Caco-2 (cell line): ENCODE data around the gene DLST. TPM values are rescaled to one million over a fixed set of nuclear protein-coding genes. Genes with fewer than 3 reads are reported as not detected.

Source experiments
- BruUV-seq: library from RNA; stranded (reverse); fragments of 400-500 nt; replicated peaks from 2 replicates; lab custom pipeline; 2021; lab: Mats Ljungman, UMichigan
- CTCF ChIA-PET: fragments of 300-600 bp; sonication (Branson Sonifier 250); formaldehyde crosslinking; loops from one replicate; lab custom pipeline; 2022; ENCODE audit warnings: antibody characterized with exemption; lab: Charles Lee
- POLR2A ChIA-PET: fragments of 300-600 bp; sonication (Branson Sonifier 250); formaldehyde crosslinking; loops from one replicate; lab custom pipeline; 2022; ENCODE audit warnings: antibody characterized with exemption; lab: Charles Lee
- DNase-seq, 2 experiments: peaks; one replicate each; pipeline versions ENCODE4 v3.0.0 to v3.0.0-alpha.2; 2020 to 2022
- H3K27me3 ChIP-seq: replicated peaks from 2 replicates; pipeline ENCODE4 v1.6.0; 2011; ENCODE audit warnings: low read length; ENCODE audit not compliant: control insufficient read depth, insufficient read depth
- H3K36me3 ChIP-seq: 2 replicates; pipeline ENCODE4 v1.5.1; 2011; ENCODE audit warnings: low read length; ENCODE audit not compliant: control insufficient read depth, insufficient read depth
- H3K4me1 ChIP-seq: fragments of 250-450 bp; sonication (Bioruptor Pico); 2 replicates; pipeline ENCODE4 v1.5.1; 2020; ENCODE audit warnings: mild to moderate bottlenecking
- H3K4me3 ChIP-seq: 2 replicates; pipeline ENCODE4 v1.5.1; 2011; ENCODE audit warnings: low read depth, mild to moderate bottlenecking, control low read depth, low read length
- H3K9me3 ChIP-seq: fragments of 250-450 bp; sonication (Bioruptor Pico); 2 replicates; pipeline ENCODE4 v1.5.1; 2020; ENCODE audit warnings: mild to moderate bottlenecking, moderate library complexity
- H3K27ac Mint-ChIP-seq: one replicate; pipeline ENCODE4 v1.8.0; 2022; ENCODE audit warnings: mixed read lengths; ENCODE audit not compliant: unreplicated experiment
- H3K27me3 Mint-ChIP-seq: one replicate; pipeline ENCODE4 v1.8.0; 2022; ENCODE audit warnings: mixed read lengths; ENCODE audit not compliant: insufficient read depth, unreplicated experiment
- H3K36me3 Mint-ChIP-seq: one replicate; pipeline ENCODE4 v1.8.0; 2022; ENCODE audit warnings: mild to moderate bottlenecking, mixed read lengths; ENCODE audit not compliant: insufficient read depth, unreplicated experiment
- H3K4me1 Mint-ChIP-seq: one replicate; pipeline ENCODE4 v1.8.0; 2022; ENCODE audit warnings: low read depth, mixed read lengths; ENCODE audit not compliant: unreplicated experiment
- H3K4me3 Mint-ChIP-seq: one replicate; pipeline ENCODE4 v1.8.0; 2022; ENCODE audit warnings: mild to moderate bottlenecking, moderate library complexity, mixed read lengths; ENCODE audit not compliant: unreplicated experiment
- H3K9me3 Mint-ChIP-seq: one replicate; pipeline ENCODE4 v1.8.0; 2022; ENCODE audit warnings: mixed read lengths; ENCODE audit not compliant: unreplicated experiment
- CTCF ChIP-seq, 2 experiments: fragments of 200-600 bp in 1 of 2; IDR thresholded peaks; 1 replicate in 1 of 2; 2 replicates in 1 of 2; pipeline versions ENCODE4 v1.5.1 to v1.8.0; 2011 to 2022; ENCODE audit warnings: antibody characterized with exemption in 1 of 2, control low read depth in 1 of 2, inconsistent platforms in 1 of 2, low read depth in 1 of 2, low read length in 1 of 2, mild to moderate bottlenecking in 1 of 2, moderate library complexity in 1 of 2; ENCODE audit not compliant: insufficient read depth in 1 of 2, severe bottlenecking in 1 of 2, unreplicated experiment in 1 of 2
- intact Hi-C: fragments of 100-400 bp; cut with micrococcal nuclease; formaldehyde crosslinking; loops from one replicate; pipeline ENCODE4 v1.10.0; 2022; ENCODE audit not compliant: unreplicated experiment
- total RNA-seq: library from RNA; stranded (reverse); gene quantifications from 2 replicates; pipeline ENCODE4 v1.2.3, GENCODE V29; 2022

Gene DLST
- total RNA-seq, 1 experiment from 2014 or later, result 88.1 TPM

- BruUV-seq, result TSS peak; percentile 49
- no peaks in the 10 kb centered on the region for H3K27me3 ChIP-seq
- no peak overlapping the region for H3K4me3 ChIP-seq
- no peak for DNase-seq
- H3K27me3 Mint-ChIP-seq, result no peaks in the 10 kb centered on the region
- H3K9me3 Mint-ChIP-seq, result no peaks in the 10 kb centered on the region
- H3K4me3 Mint-ChIP-seq, result no peak overlapping the region
- ChIA-PET CTCF (no interaction called here), POLR2A (no interaction called here)
- peaks cover 34% of the 10 kb centered on the region for H3K36me3 Mint-ChIP-seq
- peaks cover 6% of the 10 kb centered on the region for H3K4me1 Mint-ChIP-seq
- H3K4me1 ChIP-seq, result no peaks in the 10 kb centered on the region
- H3K27ac Mint-ChIP-seq, result no peak overlapping the region
- H3K36me3 ChIP-seq, result no peaks in the 10 kb centered on the region
- no peaks in the 10 kb centered on the region for H3K9me3 ChIP-seq
- no peak for TF ChIP-seq CTCF (IDR thresholded peaks at IDR 0.05; ENCODE audit: insufficient read depth in 1 of 2, low read depth in 1 of 2, low read length in 1 of 2, severe bottlenecking in 1 of 2, unreplicated experiment in 1 of 2)
- intact Hi-C loops, result no loop called here
Observed at GRCh38 chr14:74835645-74836250, 46.0 kb upstream of the DLST start.

- no peak for TF ChIP-seq CTCF (IDR thresholded peaks at IDR 0.05; ENCODE audit: insufficient read depth in 1 of 2, low read depth in 1 of 2, low read length in 1 of 2, severe bottlenecking in 1 of 2, unreplicated experiment in 1 of 2)
- Histone ChIP-seq H3K36me3 (no peaks in the 10 kb centered on the region), H3K27me3 (no peaks in the 10 kb centered on the region), H3K9me3 (no peaks in the 10 kb centered on the region), H3K4me1 (no peaks in the 10 kb centered on the region), H3K4me3 (no peak overlapping the region)
- no TSS peak for BruUV-seq
- no peak overlapping the region for H3K27ac Mint-ChIP-seq
- no peak for DNase-seq
- H3K36me3 Mint-ChIP-seq, result peaks cover 39% of the 10 kb centered on the region
- intact Hi-C loops, result no loop called here
- H3K27me3 Mint-ChIP-seq, result no peaks in the 10 kb centered on the region
- H3K9me3 Mint-ChIP-seq, result no peaks in the 10 kb centered on the region
- POLR2A ChIA-PET, result no interaction called here
- peaks cover 6% of the 10 kb centered on the region for H3K4me1 Mint-ChIP-seq
- H3K4me3 Mint-ChIP-seq, result no peak overlapping the region
- CTCF ChIA-PET, result no interaction called here
Observed at GRCh38 chr14:74836251-74836960, 45.3 kb upstream of the DLST start.

GRCh38 chr14:74838166-74838565 is 43.5 kb upstream of the DLST start:
- ChIA-PET CTCF (no interaction called here), POLR2A (no interaction called here)
- H3K4me3 Mint-ChIP-seq, result no peak overlapping the region
- no peak for DNase-seq
- intact Hi-C loops, result no loop called here
- H3K27ac Mint-ChIP-seq, result no peak overlapping the region
- Histone ChIP-seq H3K9me3 (no peaks in the 10 kb centered on the region), H3K27me3 (no peaks in the 10 kb centered on the region), H3K4me1 (no peaks in the 10 kb centered on the region), H3K36me3 (no peaks in the 10 kb centered on the region), H3K4me3 (no peak overlapping the region)
- H3K4me1 Mint-ChIP-seq, result peaks cover 6% of the 10 kb centered on the region
- no peak for TF ChIP-seq CTCF (IDR thresholded peaks at IDR 0.05; ENCODE audit: insufficient read depth in 1 of 2, low read depth in 1 of 2, low read length in 1 of 2, severe bottlenecking in 1 of 2, unreplicated experiment in 1 of 2)
- H3K9me3 Mint-ChIP-seq, result no peaks in the 10 kb centered on the region
- H3K27me3 Mint-ChIP-seq, result no peaks in the 10 kb centered on the region
- BruUV-seq, result no TSS peak
- peaks cover 39% of the 10 kb centered on the region for H3K36me3 Mint-ChIP-seq
